Bronchial epithelial cell (primary cell): Measurements from ENCODE around the gene B3GNT3. TPM values are rescaled to one million over a fixed set of nuclear protein-coding genes. Genes with fewer than 3 reads are reported as not detected.

Experiments
- DNase-seq: peaks from one replicate; pipeline ENCODE4 v3.0.0-alpha.2; 2010; ENCODE audit warnings: low read depth
- FAIRE-seq: peaks from 2 replicates; lab custom pipeline; 2011; peaks lifted over from hg19 to GRCh38; lab: Jason Lieb, UNC
- H3K27me3 ChIP-seq: 2 replicates; pipeline ENCODE4 v1.5.1; 2011; ENCODE audit warnings: low read length; ENCODE audit not compliant: control insufficient read depth, insufficient read depth
- H3K36me3 ChIP-seq: 2 replicates; pipeline ENCODE4 v1.5.1; 2011; ENCODE audit warnings: low read length; ENCODE audit not compliant: control insufficient read depth, insufficient read depth
- H3K4me3 ChIP-seq: 2 replicates; pipeline ENCODE4 v1.5.1; 2011; ENCODE audit warnings: mild to moderate bottlenecking, low read depth, low read length, control low read depth
- CTCF ChIP-seq: IDR thresholded peaks from 2 replicates; pipeline ENCODE4 v1.5.1; 2011; ENCODE audit warnings: mild to moderate bottlenecking, moderate library complexity, low read length, control low read depth, inconsistent platforms; ENCODE audit not compliant: insufficient read depth, severe bottlenecking
- total RNA-seq: library from RNA; depleted of rRNA; stranded (reverse); fragments of >200 nt; gene quantifications from 2 replicates; pipeline ENCODE4 v1.2.1, GENCODE V29; 2014

Gene B3GNT3
- total RNA-seq, 1 donor from 2014 or later = 11.6 TPM

GRCh38 chr19:17841810-17842662 lies 47.1 kb downstream of the B3GNT3 start:
- Histone ChIP-seq H3K36me3 (no peaks in the 10 kb centered on the region), H3K4me3 (peak overlapping the region; percentile 54), H3K27me3 (no peaks in the 10 kb centered on the region)
- TF ChIP-seq CTCF = no peak
- peak; percentile 65 for DNase-seq
- no peak for FAIRE-seq

DNA sequence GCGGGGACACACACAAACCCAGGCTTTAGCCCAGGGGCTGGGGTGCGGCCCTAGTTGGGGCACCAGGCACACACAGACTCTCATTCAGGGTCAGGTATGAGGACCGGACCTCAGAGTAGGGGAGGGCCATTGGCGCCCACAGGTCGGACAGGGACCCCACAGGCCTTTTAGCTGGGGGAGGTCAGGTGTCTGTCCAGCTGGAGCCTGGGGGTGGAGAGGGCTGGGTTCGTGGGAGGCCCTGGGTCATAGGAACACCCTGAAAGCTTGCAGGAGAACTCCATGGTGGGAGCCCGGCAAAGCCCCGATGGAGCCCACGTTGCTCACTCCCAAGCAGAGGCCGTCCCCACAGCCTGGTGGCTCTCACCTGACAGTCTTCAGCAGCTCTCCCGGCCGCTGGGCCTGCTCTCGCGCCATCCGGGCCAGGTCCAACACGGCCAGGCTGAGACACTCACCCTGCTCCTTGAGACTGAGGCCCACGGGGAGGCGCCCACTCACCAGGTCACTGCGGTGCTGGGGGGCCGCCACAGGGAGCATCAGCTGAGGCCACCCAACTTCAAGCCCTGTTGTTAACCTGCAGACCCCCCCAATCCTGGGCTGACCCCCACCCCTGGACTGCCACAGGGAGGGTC lies 47.8 kb downstream of the B3GNT3 start:
- no peak for FAIRE-seq
- DNase-seq = no peak
- H3K27me3 ChIP-seq = no peaks in the 10 kb centered on the region
- peak overlapping the region; percentile 54 for H3K4me3 ChIP-seq
- no peaks in the 10 kb centered on the region for H3K36me3 ChIP-seq
- TF ChIP-seq CTCF = no peak

- Histone ChIP-seq H3K27me3 (no peaks in the 10 kb centered on the region), H3K4me3 (no peak overlapping the region), H3K36me3 (no peaks in the 10 kb centered on the region)
- DNase-seq (no peak), FAIRE-seq (no peak)
- TF ChIP-seq CTCF = no peak
Observed at GRCh38 chr19:17843292-17843827, 48.4 kb downstream of the B3GNT3 start.

GRCh38 chr19:17843908-17844490 lies 49.1 kb downstream of the B3GNT3 start:
- no peak for TF ChIP-seq CTCF
- H3K4me3 ChIP-seq = no peak overlapping the region
- FAIRE-seq = peak; percentile 84
- no peaks in the 10 kb centered on the region for H3K36me3 ChIP-seq
- H3K27me3 ChIP-seq = no peaks in the 10 kb centered on the region
- DNase-seq = no peak

GRCh38 chr19:17846146-17846545 lies 51.2 kb downstream of the B3GNT3 start:
- FAIRE-seq = no peak
- TF ChIP-seq CTCF = no peak
- Histone ChIP-seq H3K36me3 (no peaks in the 10 kb centered on the region), H3K4me3 (no peak overlapping the region), H3K27me3 (no peaks in the 10 kb centered on the region)
- no peak for DNase-seq
